Keratinocyte (primary cell): ENCODE measurements around the gene NTMT1. TPM values are rescaled to one million over a fixed set of nuclear protein-coding genes. Genes with fewer than 3 reads are reported as not detected.
A peak's percentile ranks its signal among the peaks of the same experiment; 100 is the strongest.

ENCODE experiments used
- DNase-seq: peaks from one replicate; pipeline ENCODE4 v3.0.0-alpha.2; 2011; ENCODE audit warnings: low read depth, missing footprints, low spot score
- FAIRE-seq: peaks from 2 replicates; lab custom pipeline; 2011; peaks lifted over from hg19 to GRCh38; lab: Jason Lieb, UNC
- H2AFZ ChIP-seq: 2 replicates; pipeline ENCODE4 v1.6.0; 2012; ENCODE audit warnings: low read length, control low read depth, inconsistent platforms; ENCODE audit not compliant: control insufficient read depth
- H3K27ac ChIP-seq: 2 replicates; pipeline ENCODE4 v1.5.1; 2011; ENCODE audit warnings: low read length; ENCODE audit not compliant: control insufficient read depth, insufficient read depth
- H3K27me3 ChIP-seq: 3 replicates; pipeline ENCODE4 v1.6.0; 2011; ENCODE audit warnings: low read length; ENCODE audit not compliant: control insufficient read depth, insufficient read depth; ENCODE audit errors: extremely low read depth
- H3K36me3 ChIP-seq, 2 experiments: 2 replicates in 1 of 2; 3 replicates in 1 of 2; pipeline ENCODE4 v1.5.1; 2011; ENCODE audit warnings: low read length in 2 of 2, mild to moderate bottlenecking in 1 of 2; ENCODE audit not compliant: control insufficient read depth in 2 of 2, insufficient read depth in 2 of 2; ENCODE audit errors: extremely low read depth in 1 of 2
- H3K4me1 ChIP-seq: 3 replicates; pipeline ENCODE4 v1.5.1; 2011; ENCODE audit warnings: low read length; ENCODE audit not compliant: control insufficient read depth, insufficient read depth; ENCODE audit errors: extremely low read depth
- H3K4me2 ChIP-seq: 3 replicates; pipeline ENCODE4 v1.6.0; 2011; ENCODE audit warnings: low read depth, low read length; ENCODE audit not compliant: control insufficient read depth, insufficient read depth; ENCODE audit errors: extremely low read depth
- H3K4me3 ChIP-seq, 3 experiments: fragments of 200-600 bp in 1 of 3; sonication (generic) in 1 of 3; 2 replicates in 2 of 3; 3 replicates in 1 of 3; pipeline ENCODE4 v1.5.1; 2011 to 2016; ENCODE audit warnings: low read length in 3 of 3, mild to moderate bottlenecking in 3 of 3, control low read depth in 2 of 3, inconsistent platforms in 1 of 3, low read depth in 1 of 3, mixed read lengths in 1 of 3, mixed run types in 1 of 3, moderate library complexity in 1 of 3; ENCODE audit not compliant: control insufficient read depth in 2 of 3, insufficient read depth in 2 of 3; ENCODE audit errors: extremely low read depth in 1 of 3
- H3K79me2 ChIP-seq: 2 replicates; pipeline ENCODE4 v1.6.0; 2012; ENCODE audit warnings: low read length; ENCODE audit not compliant: control insufficient read depth, insufficient read depth
- H3K9ac ChIP-seq: 3 replicates; pipeline ENCODE4 v1.6.0; 2011; ENCODE audit warnings: low read length; ENCODE audit not compliant: control insufficient read depth, insufficient read depth; ENCODE audit errors: extremely low read depth
- H3K9me1 ChIP-seq: 3 replicates; pipeline ENCODE4 v1.6.0; 2011; ENCODE audit warnings: low read length; ENCODE audit not compliant: control insufficient read depth, insufficient read depth; ENCODE audit errors: extremely low read depth
- H3K9me3 ChIP-seq: 2 replicates; pipeline ENCODE4 v1.5.1; 2012; ENCODE audit warnings: low read depth, low read length; ENCODE audit not compliant: control insufficient read depth
- H4K20me1 ChIP-seq: 3 replicates; pipeline ENCODE4 v1.6.0; 2011; ENCODE audit warnings: low read length; ENCODE audit not compliant: control insufficient read depth, insufficient read depth; ENCODE audit errors: extremely low read depth
- CTCF ChIP-seq, 3 experiments: IDR thresholded peaks in 1 of 3; conservative IDR thresholded peaks in 1 of 3; optimal IDR thresholded peaks in 1 of 3; 2 replicates in 2 of 3; 3 replicates in 1 of 3; pipeline versions ENCODE3 to v1.5.1; 2011; ENCODE audit warnings: low read length in 3 of 3, mild to moderate bottlenecking in 3 of 3, moderate library complexity in 2 of 3, control low read depth in 1 of 3, inconsistent platforms in 1 of 3; ENCODE audit not compliant: insufficient read depth in 2 of 3; ENCODE audit errors: extremely low read depth in 1 of 3
- EZH2 ChIP-seq: IDR thresholded peaks from one replicate; pipeline ENCODE4 v1.6.1; 2012; ENCODE audit warnings: inconsistent platforms, mild to moderate bottlenecking, low read length, moderate library complexity
- dilution Hi-C: fragments of 300-500 bp; cut with MboI; formaldehyde crosslinking; loops from one replicate; pipeline ENCODE4 v1.7.0; 2020; ENCODE audit warnings: low sequenced_read_pairs; ENCODE audit not compliant: extremely low pct_ligation_motif_present
- polyA plus RNA-seq, 5 experiments: library from polyadenylated mRNA; depleted of rRNA in 3 of 5; stranded (reverse) in 3 of 5; stranded (forward) in 1 of 5; unstranded in 1 of 5; fragments of >200 nt; gene quantifications; 1 replicate in 1 of 5; 2 replicates in 3 of 5; 3 replicates in 1 of 5; pipeline versions ENCODE4 v1.2.1 to v1.2.3, GENCODE V29; 2011 to 2012; ENCODE audit warnings: missing spikeins in 2 of 5, low read depth in 1 of 5, low replicate concordance in 1 of 5

NTMT1 gene
- polyA plus RNA-seq, 1 donor (not counting 4 experiments of a cell fraction or from before 2014, with no cell fraction given): 50.2 TPM

- no peak for TF ChIP-seq EZH2
- TF ChIP-seq CTCF (optimal IDR thresholded peaks at IDR 0.05 in 1 of 3, IDR thresholded peaks at IDR 0.05 in 1 of 3, conservative IDR thresholded peaks at IDR 0.05 in 1 of 3; ENCODE audit: extremely low read depth in 1 of 3, insufficient read depth in 2 of 3, low read length in 3 of 3): no peak
- no peak overlapping the region for H3K9ac ChIP-seq
- peak; percentile 78 for FAIRE-seq
- no peak for DNase-seq
- H3K36me3 ChIP-seq: no peaks in the 10 kb centered on the region
- no peak overlapping the region for H3K27ac ChIP-seq
- H4K20me1 ChIP-seq: no peaks in the 10 kb centered on the region
- no peaks in the 10 kb centered on the region for H3K79me2 ChIP-seq
- no peak overlapping the region for H2AFZ ChIP-seq
- no peaks in the 10 kb centered on the region for H3K4me1 ChIP-seq
- no peaks in the 10 kb centered on the region for H3K9me1 ChIP-seq
- H3K27me3 ChIP-seq: peaks cover 5% of the 10 kb centered on the region
- no peak overlapping the region for H3K4me3 ChIP-seq
- H3K4me2 ChIP-seq: no peak overlapping the region
- dilution Hi-C loops: no loop called here
- no peaks in the 10 kb centered on the region for H3K9me3 ChIP-seq
Observed at GRCh38 chr9:129650680-129651235, 24.8 kb downstream of the NTMT1 start.

- Histone ChIP-seq H3K79me2 (no peaks in the 10 kb centered on the region), H3K27me3 (peaks cover 5% of the 10 kb centered on the region), H3K9me3 (no peaks in the 10 kb centered on the region), H3K9ac (no peak overlapping the region), H4K20me1 (no peaks in the 10 kb centered on the region), H3K4me3 (no peak overlapping the region), H3K4me1 (peaks cover 5% of the 10 kb centered on the region), H3K27ac (no peak overlapping the region), H3K4me2 (no peak overlapping the region), H2AFZ (no peak overlapping the region), H3K9me1 (no peaks in the 10 kb centered on the region), H3K36me3 (no peaks in the 10 kb centered on the region)
- DNase-seq: no peak
- TF ChIP-seq CTCF (optimal IDR thresholded peaks at IDR 0.05 in 1 of 3, IDR thresholded peaks at IDR 0.05 in 1 of 3, conservative IDR thresholded peaks at IDR 0.05 in 1 of 3; ENCODE audit: extremely low read depth in 1 of 3, insufficient read depth in 2 of 3, low read length in 3 of 3): no peak
- no peak for TF ChIP-seq EZH2
- dilution Hi-C loops: no loop called here
- FAIRE-seq: no peak
Observed at GRCh38 chr9:129653823-129654553, 28.0 kb downstream of the NTMT1 start.
